Immature natural killer cell (primary cell): ENCODE data around the gene ZFYVE1. TPM values are rescaled to one million over a fixed set of nuclear protein-coding genes. Genes with fewer than 3 reads are reported as not detected.
A peak's percentile ranks its signal among the peaks of the same experiment; 100 is the strongest.
"Not testable (repeated sequence)": the region's sequence is repeated elsewhere in the genome, so short reads cannot be mapped to it uniquely, and the experiment has no call there.

Experiments used
- DNase-seq, 3 donors: peaks; one replicate each; pipeline ENCODE4 v3.0.0; 2022; ENCODE audit warnings: mixed read lengths in 1 of 3
- H3K27ac Mint-ChIP-seq, 6 donors: one replicate each; pipeline ENCODE4 v1.8.0; 2020; ENCODE audit warnings: mixed read lengths in 6 of 6, mild to moderate bottlenecking in 5 of 6, inconsistent platforms in 4 of 6, moderate library complexity in 3 of 6
- H3K27me3 Mint-ChIP-seq, 3 donors: one replicate each; pipeline ENCODE4 v1.8.0; 2020 to 2021; ENCODE audit warnings: low read depth in 3 of 3, mild to moderate bottlenecking in 3 of 3, mixed read lengths in 3 of 3, moderate library complexity in 3 of 3, inconsistent platforms in 1 of 3
- H3K36me3 Mint-ChIP-seq, 3 donors: one replicate each; pipeline ENCODE4 v1.8.0; 2020; ENCODE audit warnings: mixed read lengths in 3 of 3, inconsistent platforms in 2 of 3, mild to moderate bottlenecking in 2 of 3
- H3K4me1 Mint-ChIP-seq, 2 donors: one replicate each; pipeline ENCODE4 v1.8.0; 2020; ENCODE audit warnings: inconsistent platforms in 2 of 2, mild to moderate bottlenecking in 2 of 2, mixed read lengths in 2 of 2, moderate library complexity in 1 of 2
- H3K4me3 Mint-ChIP-seq, 5 donors: one replicate each; pipeline ENCODE4 v1.8.0; 2020; ENCODE audit warnings: mild to moderate bottlenecking in 5 of 5, mixed read lengths in 5 of 5, inconsistent platforms in 3 of 5, moderate library complexity in 3 of 5
- H3K9me3 Mint-ChIP-seq, 6 donors: one replicate each; pipeline ENCODE4 v1.8.0; 2020; ENCODE audit warnings: mild to moderate bottlenecking in 6 of 6, mixed read lengths in 6 of 6, inconsistent platforms in 4 of 6, moderate library complexity in 3 of 6
- polyA plus RNA-seq, 3 donors: library from polyadenylated mRNA; unstranded; fragments of 300-500 nt; fragmentation: Illumina TruSeq; gene quantifications; one replicate each; pipeline ENCODE4 v1.2.3, GENCODE V29; 2021

Gene ZFYVE1, protein sequence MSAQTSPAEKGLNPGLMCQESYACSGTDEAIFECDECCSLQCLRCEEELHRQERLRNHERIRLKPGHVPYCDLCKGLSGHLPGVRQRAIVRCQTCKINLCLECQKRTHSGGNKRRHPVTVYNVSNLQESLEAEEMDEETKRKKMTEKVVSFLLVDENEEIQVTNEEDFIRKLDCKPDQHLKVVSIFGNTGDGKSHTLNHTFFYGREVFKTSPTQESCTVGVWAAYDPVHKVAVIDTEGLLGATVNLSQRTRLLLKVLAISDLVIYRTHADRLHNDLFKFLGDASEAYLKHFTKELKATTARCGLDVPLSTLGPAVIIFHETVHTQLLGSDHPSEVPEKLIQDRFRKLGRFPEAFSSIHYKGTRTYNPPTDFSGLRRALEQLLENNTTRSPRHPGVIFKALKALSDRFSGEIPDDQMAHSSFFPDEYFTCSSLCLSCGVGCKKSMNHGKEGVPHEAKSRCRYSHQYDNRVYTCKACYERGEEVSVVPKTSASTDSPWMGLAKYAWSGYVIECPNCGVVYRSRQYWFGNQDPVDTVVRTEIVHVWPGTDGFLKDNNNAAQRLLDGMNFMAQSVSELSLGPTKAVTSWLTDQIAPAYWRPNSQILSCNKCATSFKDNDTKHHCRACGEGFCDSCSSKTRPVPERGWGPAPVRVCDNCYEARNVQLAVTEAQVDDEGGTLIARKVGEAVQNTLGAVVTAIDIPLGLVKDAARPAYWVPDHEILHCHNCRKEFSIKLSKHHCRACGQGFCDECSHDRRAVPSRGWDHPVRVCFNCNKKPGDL
- polyA plus RNA-seq = 10 to 100 TPM in 1 of 3 donors, 1 to 10 TPM in 2; 3.4 to 10.7 (median 5.4) TPM

DNA sequence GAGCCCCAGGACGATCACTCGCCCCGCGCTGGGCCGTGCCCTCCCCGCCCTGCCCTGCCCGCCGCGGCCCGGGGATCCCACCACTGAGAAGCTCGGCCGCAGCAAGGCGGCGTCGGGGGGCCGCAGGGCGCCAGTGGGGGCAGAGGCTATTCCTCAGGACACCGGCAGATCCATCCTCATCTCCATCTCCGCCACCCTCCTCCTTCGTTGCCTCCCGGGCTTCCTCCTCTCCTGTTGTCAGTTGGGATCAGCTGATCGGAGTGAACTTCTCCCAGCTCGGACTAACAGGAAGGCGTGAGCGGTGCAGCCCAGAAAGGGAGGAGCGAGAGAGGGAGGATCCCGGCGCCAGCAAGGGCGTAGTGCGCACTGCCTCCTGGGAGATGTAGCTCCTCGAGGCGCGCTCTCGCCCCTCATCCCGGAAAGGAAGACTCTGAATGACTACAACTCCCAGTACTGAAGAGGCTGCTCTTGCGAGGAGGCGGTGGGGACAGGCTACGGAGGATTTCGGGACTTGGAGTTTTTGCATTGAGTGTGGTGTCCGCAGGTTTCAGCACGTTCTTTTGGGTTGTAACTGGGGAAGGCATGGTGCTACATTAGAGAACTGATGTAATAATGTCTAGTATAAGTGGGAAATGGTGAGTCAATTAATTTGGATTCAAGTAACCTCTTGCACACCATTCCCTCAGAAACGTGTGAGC lies at the start of gene ZFYVE1:
Gene ZFYVE1 (minus strand): TSS at position 262 of the 698 bp plus-strand sequence. CDS start 2,598 bp downstream, outside the sequence.
- peaks cover 41 to 49% of the 10 kb centered on the region in 2 donors for H3K4me1 Mint-ChIP-seq
- H3K27me3 Mint-ChIP-seq = peaks cover 0 to 6% (median 0%) of the 10 kb centered on the region in 3 donors
- peak within 1 kb of the TSS; percentile 88 to 98 (median 94) for H3K27ac Mint-ChIP-seq
- peaks cover 6 to 14% (median 7%) of the 10 kb centered on the region in 3 donors for H3K36me3 Mint-ChIP-seq
- no peaks in the 10 kb centered on the region for H3K9me3 Mint-ChIP-seq
- DNase-seq = peak; percentile 83 to 88 (median 85)
- peak within 1 kb of the TSS; percentile 96 to 99 (median 98) for H3K4me3 Mint-ChIP-seq

DNA sequence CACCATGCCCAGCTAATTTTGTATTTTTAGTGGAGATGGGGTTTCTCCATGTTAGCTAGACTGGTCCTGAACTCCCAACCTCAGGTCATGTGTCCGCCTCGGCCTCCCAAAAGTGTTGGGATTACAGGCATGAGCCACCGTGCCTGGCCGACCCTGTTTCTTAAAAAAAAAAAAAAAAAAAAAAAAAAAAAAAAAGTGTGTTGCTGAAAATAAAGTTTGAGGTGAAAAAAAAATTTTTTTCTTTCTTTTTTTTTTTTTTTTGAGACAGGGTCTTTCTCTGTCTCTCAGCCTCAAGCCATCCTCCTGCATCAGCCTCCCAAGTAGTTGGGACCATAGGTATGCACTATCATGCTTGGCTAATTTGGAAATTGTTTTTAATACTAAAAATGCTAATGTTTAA lies 42.7 kb upstream of the ZFYVE1 start:
- H3K27me3 Mint-ChIP-seq = peaks cover 0 to 6% (median 0%) of the 10 kb centered on the region in 3 donors
- H3K4me1 Mint-ChIP-seq = peaks cover 32 to 71% of the 10 kb centered on the region in 2 donors
- H3K27ac Mint-ChIP-seq = no peak overlapping the region
- no peaks in the 10 kb centered on the region for H3K9me3 Mint-ChIP-seq
- peaks cover 9 to 13% (median 9%) of the 10 kb centered on the region in 3 donors for H3K36me3 Mint-ChIP-seq
- DNase-seq = no peak
- no peak overlapping the region for H3K4me3 Mint-ChIP-seq

DNA sequence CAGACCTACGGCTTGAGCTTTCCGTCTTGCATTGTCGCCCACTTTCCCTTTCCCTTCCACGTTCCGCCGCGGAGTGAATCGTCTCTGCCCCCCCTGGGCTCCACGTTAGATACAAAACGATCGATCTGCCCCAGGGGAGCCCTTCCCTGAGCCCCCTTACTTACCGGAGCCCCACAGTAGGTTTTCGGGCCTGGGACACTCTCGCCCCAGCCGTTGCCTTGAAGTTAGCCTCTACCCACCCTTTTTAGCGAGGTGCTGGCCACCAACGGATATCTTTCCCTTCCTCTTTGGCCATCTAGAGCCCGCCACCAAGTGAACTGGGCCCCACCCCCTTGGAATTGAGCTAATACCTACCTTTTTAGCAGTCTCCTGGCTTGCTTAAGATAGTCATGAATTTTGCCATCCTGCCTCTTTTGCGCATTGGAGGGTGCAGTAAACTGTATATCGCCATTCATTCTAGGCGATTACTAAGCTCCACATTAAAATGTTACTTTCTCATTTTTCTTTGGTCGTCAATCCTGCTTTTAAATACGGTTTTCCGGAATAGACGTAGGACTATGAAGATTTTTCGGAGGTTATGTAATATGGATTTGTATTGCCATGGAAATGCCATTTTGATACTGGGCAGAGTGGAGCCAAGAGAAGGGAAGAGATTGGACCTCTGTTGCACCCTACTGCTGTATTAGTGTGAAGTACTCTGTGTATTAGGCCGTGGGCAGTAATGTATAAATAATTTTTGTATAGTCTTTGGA lies 32.2 kb upstream of the ZFYVE1 start:
- H3K4me3 Mint-ChIP-seq = no peak overlapping the region
- H3K4me1 Mint-ChIP-seq = peaks cover 50 to 54% of the 10 kb centered on the region in 2 donors
- no peak overlapping the region for H3K27ac Mint-ChIP-seq
- peaks cover 0 to 6% (median 0%) of the 10 kb centered on the region in 3 donors for H3K36me3 Mint-ChIP-seq
- no peak for DNase-seq
- H3K9me3 Mint-ChIP-seq = no peaks in the 10 kb centered on the region
- H3K27me3 Mint-ChIP-seq = peaks cover 3 to 6% (median 5%) of the 10 kb centered on the region in 3 donors

DNA sequence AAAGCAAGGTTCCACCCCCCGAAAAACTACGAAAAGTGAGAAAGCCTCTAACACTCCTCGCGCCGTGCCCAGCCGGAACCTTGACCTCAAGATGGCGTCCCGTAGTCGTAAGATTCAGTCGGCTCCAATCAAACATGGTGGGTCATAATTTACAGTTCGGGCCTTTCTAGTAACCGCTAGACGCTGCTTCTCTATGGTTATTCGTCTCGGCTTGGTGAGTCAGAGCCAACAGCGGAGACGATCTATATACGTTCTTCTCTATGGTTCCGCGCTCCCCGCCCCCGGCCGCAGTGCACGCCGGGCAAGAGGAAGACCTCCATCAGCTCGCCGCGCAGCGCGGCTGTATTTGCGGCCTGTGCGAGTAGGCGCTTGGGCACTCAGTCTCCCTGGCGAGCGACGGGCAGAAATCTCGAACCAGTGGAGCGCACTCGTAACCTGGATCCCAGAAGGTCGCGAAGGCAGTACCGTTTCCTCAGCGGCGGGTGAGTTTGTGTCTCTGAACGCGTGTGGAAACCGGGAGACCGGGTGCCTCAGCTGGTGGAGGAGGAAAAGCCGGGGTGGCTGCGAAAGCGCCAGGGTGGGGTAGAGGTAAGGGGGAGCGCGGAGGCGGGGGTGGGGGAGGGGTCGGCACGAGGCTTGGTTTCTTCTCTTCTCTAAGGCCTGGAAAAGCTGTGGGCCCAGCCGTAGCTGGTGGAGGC lies 31.5 kb upstream of the ZFYVE1 start, which contains the start of gene RBM25:
Gene RBM25 (plus strand): TSS at position 311 of the 698 bp plus-strand sequence. CDS start 13,108 bp downstream, outside the sequence.
- H3K4me3 Mint-ChIP-seq = no peak within 1 kb of the TSS
- peaks cover 3 to 6% (median 5%) of the 10 kb centered on the region in 3 donors for H3K27me3 Mint-ChIP-seq
- peaks cover 43 to 47% of the 10 kb centered on the region in 2 donors for H3K4me1 Mint-ChIP-seq
- H3K27ac Mint-ChIP-seq = no peak within 1 kb of the TSS
- no peaks in the 10 kb centered on the region for H3K36me3 Mint-ChIP-seq
- peak; percentile 95 to 97 (median 96) for DNase-seq
- no peaks in the 10 kb centered on the region for H3K9me3 Mint-ChIP-seq

DNA sequence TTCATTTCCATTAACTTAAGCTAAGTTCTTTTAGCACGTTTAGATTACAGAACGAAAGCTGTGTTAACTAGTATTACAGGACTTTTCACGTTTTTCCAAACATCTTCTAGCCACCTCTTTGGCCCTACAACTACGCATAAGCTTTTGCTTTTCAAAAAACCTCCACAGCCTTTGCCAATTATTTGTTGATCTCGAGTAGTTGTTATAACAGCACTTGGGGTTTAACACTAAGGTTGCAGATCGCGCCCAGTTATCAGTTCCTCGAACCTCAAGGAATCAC lies 31.0 kb upstream of the ZFYVE1 start:
- no peak for DNase-seq
- Mint-ChIP-seq H3K27me3 (peaks cover 3 to 6% (median 5%) of the 10 kb centered on the region in 3 donors), H3K4me3 (no peak overlapping the region), H3K4me1 (peaks cover 41 to 44% of the 10 kb centered on the region in 2 donors), H3K27ac (no peak overlapping the region), H3K36me3 (no peaks in the 10 kb centered on the region), H3K9me3 (no peaks in the 10 kb centered on the region)

DNA sequence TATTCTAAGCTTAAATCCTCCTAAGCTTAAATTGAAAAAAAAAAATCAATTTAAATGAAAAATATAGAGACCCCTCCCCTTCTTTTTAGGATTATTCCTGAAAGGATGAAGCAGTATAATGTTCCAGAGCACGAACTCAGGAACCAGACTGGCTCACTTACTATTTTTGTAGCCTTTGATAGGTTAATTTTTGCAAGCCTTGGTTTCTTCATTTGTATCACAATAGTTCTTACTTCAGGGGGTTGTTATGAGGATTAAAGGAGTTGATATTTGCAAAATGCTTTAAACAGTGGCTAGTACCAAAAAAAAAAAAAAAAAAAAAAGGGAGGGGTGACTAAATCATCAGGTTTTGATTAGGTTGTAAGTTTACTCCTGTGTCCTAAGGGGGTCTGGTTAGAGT lies 28.3 kb upstream of the ZFYVE1 start:
- peak overlapping the region in 1 of 5 donors; percentile 7 for H3K4me3 Mint-ChIP-seq

DNA sequence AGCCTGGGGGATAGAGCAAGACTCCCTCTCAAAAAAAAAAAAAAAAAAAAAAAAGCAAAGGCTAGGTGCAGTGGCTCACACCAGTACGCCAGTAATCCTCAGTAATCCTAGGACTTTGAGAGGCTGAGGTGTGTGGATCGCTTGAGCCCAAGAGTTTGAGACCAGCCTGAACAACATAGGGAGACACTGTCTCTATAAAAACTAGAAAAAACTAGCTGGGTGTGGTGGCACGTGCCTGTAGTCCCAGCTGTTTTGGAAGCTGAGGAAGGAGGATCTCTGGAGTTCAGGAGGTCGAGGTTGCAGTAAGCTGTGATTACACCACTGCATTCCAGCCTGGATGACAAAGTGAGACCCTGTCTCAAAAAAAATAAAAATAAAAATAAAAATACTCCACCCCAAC lies 22.5 kb upstream of the ZFYVE1 start:
- H3K36me3 Mint-ChIP-seq = no peaks in the 10 kb centered on the region
- no peaks in the 10 kb centered on the region for H3K9me3 Mint-ChIP-seq
- no peak overlapping the region for H3K27ac Mint-ChIP-seq
- no peak overlapping the region for H3K4me3 Mint-ChIP-seq
- no peaks in the 10 kb centered on the region for H3K27me3 Mint-ChIP-seq
- DNase-seq = no peak
- H3K4me1 Mint-ChIP-seq = no peaks in the 10 kb centered on the region

More for the DNA sequence above, 28.3 kb upstream of the ZFYVE1 start:
- Mint-ChIP-seq H3K27me3 (peaks cover 3 to 6% (median 5%) of the 10 kb centered on the region in 3 donors), H3K36me3 (no peaks in the 10 kb centered on the region), H3K9me3 (no peaks in the 10 kb centered on the region), H3K27ac (peak overlapping the region in 3 of 6 donors; percentile 19 to 65 (median 59)), H3K4me1 (peaks cover 20 to 21% of the 10 kb centered on the region in 2 donors)
- DNase-seq = no peak

DNA sequence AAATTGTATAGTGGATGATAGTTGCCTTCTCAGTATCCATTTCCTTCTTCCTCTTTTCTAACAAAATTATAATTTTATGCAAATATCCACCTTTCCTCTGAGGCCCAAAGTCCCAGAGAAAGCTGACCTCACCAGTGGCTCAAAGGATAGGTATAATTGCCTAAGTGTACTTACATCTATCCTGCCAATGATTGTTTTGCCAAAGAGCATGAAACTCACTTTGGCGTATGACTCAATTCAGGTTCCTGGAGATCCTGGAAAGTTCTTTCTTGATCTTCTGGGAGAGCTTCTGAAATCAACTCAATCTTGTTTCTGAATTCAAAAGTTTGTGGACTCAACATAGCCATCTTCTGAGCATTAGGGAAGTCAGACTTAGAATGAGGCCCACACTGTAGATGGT lies 20.9 kb upstream of the ZFYVE1 start:
- Mint-ChIP-seq H3K27ac (no peak overlapping the region), H3K9me3 (no peaks in the 10 kb centered on the region), H3K36me3 (no peaks in the 10 kb centered on the region), H3K27me3 (peaks cover 0 to 2% (median 0%) of the 10 kb centered on the region in 3 donors), H3K4me1 (no peaks in the 10 kb centered on the region), H3K4me3 (no peak overlapping the region)
- no peak for DNase-seq

DNA sequence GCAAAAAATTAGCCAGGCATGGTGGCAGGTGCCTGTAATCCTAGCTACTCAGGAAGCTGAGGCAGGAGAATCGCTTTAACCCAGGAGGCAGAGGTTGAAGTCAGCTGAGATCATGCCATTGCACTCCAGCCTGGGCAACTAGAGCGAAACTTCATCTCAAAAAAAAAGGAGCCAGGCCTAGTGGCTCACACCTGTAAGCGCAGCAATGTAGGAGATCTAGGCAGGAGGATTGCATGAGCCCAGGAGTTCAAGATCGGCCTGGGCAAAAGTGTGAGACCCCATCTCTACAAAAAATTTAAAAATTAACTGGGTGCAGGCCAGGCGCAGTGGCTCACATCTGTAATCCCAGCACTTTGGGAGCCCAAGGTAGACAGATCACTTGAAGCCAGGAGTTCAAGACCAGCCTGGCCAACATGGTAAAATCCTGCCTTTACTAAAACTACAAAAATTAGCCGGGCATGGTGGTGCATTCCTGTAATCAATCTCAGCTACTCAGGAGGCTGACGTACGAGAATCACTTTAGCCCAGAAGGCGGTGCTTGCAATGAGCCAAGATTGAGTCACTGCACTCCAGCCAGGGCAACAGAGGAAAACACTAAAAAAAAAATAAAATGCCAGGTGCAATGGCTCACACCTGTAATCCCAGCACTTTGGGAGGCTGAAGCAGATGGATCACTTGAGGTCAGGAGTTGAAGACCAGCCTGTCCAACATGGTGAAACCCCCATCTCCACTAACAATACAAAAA lies 10.0 kb upstream of the ZFYVE1 start:
- H3K36me3 Mint-ChIP-seq, H3K27ac Mint-ChIP-seq, H3K9me3 Mint-ChIP-seq, H3K4me1 Mint-ChIP-seq, H3K27me3 Mint-ChIP-seq, H3K4me3 Mint-ChIP-seq, DNase-seq: not testable (repeated sequence)

DNA sequence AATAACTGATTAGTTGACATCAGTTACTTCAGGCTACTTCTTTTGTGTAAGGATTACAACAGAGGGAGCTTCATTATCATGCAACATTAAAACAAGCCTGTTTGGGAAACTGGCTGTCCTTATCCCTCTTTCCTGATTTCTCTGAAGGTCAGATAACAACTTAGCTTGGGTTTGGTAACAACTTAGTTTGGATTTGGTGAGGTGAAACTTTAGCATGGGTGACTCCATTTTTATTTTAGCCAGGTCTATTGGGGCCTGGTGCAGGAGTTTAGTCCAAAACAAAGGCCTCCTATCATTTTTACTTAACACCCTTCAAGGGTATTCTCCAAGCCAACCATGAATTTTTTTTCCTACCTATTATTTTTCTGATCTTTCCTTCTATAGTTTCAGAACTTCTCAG lies 1.1 kb upstream of the ZFYVE1 start:
- Mint-ChIP-seq H3K27me3 (peaks cover 0 to 6% (median 0%) of the 10 kb centered on the region in 3 donors), H3K4me1 (peaks cover 34 to 39% of the 10 kb centered on the region in 2 donors), H3K9me3 (no peaks in the 10 kb centered on the region), H3K27ac (peak overlapping the region in 1 of 6 donors; percentile 88), H3K36me3 (peaks cover 6 to 13% (median 7%) of the 10 kb centered on the region in 3 donors), H3K4me3 (peak overlapping the region; percentile 15 to 99 (median 98))
- DNase-seq = no peak

DNA sequence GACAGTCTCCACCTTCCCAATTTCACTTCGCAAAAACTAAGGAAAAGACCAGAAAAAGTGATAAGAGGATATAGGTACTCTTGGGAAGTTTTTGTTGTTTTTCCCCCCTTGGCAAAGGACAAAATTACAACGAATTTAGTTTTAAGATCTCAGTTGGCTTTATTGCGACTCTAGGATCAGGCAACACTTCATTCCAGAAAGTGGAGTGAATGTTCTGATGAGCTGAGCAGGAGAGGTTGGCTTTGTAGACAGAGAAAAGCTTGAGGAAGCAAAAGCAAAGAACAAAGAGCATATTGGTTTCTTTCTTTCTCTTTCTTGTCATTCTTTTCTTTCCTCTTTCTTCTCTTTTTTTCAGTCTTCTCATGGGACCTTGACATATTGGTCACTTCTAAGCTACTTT lies 640 bp upstream of the ZFYVE1 start:
- no peak for DNase-seq
- no peaks in the 10 kb centered on the region for H3K9me3 Mint-ChIP-seq
- H3K4me1 Mint-ChIP-seq = peaks cover 37 to 43% of the 10 kb centered on the region in 2 donors
- H3K4me3 Mint-ChIP-seq = peak overlapping the region; percentile 96 to 99 (median 98)
- peak overlapping the region; percentile 88 to 98 (median 94) for H3K27ac Mint-ChIP-seq
- peaks cover 6 to 13% (median 7%) of the 10 kb centered on the region in 3 donors for H3K36me3 Mint-ChIP-seq
- H3K27me3 Mint-ChIP-seq = peaks cover 0 to 6% (median 0%) of the 10 kb centered on the region in 3 donors
